Pons (tissue), 1 donor: ENCODE data around the gene TRIM24.
"Not testable (repeated sequence)": the region's sequence is repeated elsewhere in the genome, so short reads cannot be mapped to it uniquely, and the experiment has no call there.

Experiments
- DNase-seq: peaks from one replicate; pipeline ENCODE4 v3.0.0-alpha.2; 2016; ENCODE audit warnings: low spot score

Gene TRIM24

GRCh38 chr7:138460649-138461607, 869 bp downstream of the TRIM24 start:
- peak; percentile 37 for DNase-seq

DNA sequence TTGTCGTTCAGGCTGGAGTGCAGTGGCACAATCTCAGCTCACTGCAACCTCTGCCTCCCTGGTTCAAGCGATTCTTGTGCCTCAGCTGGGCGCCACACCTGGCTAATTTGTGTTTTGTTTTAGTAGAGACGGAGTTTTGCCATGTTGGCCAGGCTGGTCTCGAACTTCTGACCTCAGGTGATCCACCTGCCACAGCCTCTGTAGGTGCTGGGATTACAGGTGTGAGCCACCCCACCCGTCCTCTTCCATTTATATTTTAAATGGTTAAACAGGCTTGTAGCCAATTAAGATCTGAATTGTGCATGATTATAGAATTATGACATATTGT, 3.2 kb downstream of the TRIM24 start:
- not testable (repeated sequence) for DNase-seq

DNA sequence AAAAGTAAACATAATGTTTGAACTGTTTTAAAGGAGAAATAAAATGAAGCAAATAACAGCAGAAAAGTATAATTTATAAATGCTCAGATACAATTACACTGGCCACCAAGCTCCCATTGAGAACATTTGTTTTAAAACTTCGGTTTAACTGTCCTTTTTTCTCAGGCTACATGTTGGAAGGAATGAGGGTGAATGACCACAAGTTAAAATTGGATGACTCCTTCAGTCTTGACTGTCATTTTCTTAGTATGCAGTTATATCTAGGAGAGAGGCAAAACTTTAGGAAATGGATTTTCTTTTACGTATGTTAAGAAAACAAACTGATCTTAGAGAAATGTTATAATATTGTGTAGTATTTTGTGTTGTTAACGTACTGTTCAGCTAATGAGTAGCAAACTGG, 5.0 kb downstream of the TRIM24 start:
- no peak for DNase-seq

- DNase-seq, result not testable (repeated sequence)
Measured at GRCh38 chr7:138466069-138466756, 6.2 kb downstream of the TRIM24 start.

DNA sequence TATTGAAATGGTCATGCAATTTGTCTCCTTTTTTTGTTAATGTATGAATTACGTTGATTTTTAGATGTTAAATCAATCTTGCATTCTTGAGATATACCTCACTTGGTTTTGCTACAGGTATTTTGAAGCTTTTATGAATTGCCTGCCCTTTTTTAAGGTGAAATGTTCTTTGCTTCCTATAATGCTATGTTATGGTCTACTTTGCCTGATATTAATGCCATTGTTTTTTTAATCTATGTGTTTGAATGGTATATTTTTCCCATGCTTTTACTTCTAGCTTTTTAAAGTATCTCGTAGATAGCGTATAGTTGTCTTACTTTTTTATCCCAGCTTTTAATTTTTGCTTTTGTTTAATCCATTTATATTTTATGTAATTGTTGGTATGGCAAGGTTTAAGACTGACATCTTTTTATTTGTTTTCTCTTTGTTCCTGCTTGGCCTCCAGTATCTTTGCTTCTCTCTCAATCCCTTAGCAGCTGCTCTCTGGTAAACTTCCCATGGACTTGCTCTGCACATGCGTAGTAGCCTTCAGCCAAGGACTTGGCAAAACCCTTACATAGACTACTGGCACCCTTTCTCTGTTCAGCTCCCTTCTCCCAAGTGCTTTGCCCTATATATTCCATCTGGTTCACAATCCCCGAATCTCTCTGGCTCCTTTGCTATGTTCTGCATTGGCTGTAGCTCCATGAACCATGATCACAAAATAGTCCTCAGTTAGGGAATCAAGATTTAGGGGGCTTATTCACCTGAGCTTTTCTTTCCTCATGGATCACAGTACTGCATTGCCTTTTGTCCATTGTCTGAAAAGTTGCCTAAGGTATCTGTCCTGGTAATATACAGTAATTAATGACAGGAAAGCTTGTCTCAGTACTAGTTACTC, 8.4 kb downstream of the TRIM24 start:
- peak; percentile 85 for DNase-seq

DNA sequence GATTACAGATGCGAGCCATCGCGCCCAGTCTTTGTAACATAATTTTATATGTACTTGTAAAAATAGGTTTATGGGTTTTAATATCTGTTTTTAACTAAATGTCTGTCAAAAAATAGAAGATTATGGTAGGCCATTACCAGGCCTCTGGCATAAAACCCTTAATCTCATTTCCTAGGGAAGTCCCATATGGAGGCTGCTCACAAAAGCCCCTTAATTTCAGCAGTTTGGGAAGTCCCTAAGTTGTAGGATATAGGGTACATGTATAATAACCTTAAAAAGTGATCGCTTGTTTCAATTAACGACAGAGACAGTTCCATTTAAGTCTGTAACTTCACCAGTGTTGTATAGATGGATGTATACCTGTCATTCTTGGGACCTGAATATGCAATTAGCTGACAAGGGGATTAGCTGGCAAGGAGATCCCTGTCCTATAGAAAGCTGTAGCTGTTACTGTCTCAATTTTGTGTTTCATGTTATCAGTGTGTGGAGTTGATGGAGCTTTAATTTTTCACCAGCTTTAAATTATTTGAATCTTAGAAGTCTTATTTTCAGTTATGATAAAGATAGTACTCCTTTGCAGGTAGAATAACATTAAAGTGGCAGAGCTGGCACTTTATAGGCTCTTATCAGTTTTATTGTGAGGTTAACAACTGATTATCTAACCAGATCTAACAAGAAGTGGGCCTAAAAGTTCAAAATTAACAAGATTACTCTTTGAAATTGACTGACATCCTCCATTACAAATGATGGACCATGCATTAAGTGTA, 10.5 kb downstream of the TRIM24 start:
- no peak for DNase-seq

GRCh38 chr7:138472292-138473079, 12.4 kb downstream of the TRIM24 start:
- no peak for DNase-seq

GRCh38 chr7:138475377-138475776, 15.3 kb downstream of the TRIM24 start:
- DNase-seq, result no peak

DNA sequence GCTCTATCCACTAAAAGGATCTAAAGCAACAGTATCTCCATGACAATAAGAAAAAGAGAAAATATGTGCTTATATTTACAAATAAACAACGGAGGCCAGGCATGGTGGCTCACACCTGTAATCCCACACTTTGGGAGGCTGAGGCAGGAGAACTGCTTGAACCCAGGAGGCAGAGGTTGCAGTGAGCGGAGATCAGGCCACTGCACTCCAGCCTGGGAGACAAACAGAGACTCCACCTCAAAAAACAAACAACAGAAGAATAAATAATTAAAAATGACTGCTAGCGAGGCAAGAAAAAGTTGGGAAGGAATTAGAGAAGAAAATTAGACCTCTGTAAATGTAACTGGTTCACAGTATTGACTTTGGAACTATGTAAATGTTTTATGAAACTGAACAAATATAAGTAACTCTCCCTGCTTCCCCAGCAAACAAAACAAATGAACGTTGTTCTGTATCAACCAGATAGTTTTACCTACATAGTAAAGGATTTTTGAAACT, 17.1 kb downstream of the TRIM24 start:
- DNase-seq, result no peak

GRCh38 chr7:138477581-138477980, 17.5 kb downstream of the TRIM24 start:
- DNase-seq, result no peak

DNA sequence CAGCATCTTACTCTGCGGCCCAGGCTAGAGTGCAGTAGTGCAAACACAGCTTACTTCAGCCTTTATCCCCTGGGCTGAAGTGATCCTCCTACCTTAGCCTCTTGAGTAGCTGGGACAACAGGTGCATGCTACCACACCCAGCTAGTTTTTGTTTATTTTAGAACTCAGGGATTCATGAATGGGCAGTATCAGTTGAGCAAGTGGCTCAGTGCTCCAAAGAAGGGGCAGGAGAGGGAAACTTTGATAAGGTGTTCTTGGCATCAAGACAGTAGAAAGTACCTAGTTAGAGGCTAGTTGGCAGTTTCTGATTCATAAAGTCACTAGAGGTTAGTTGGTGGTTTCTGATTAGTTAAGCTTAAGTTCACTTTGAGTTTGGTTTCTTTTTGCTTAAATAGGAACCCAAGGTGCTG, 18.4 kb downstream of the TRIM24 start:
- no peak for DNase-seq

- no peak for DNase-seq
Measured at GRCh38 chr7:138480527-138480926, 20.5 kb downstream of the TRIM24 start.

GRCh38 chr7:138481447-138482380, 21.7 kb downstream of the TRIM24 start:
- DNase-seq, result no peak

- DNase-seq, result no peak
Measured at GRCh38 chr7:138483531-138483930, 23.5 kb downstream of the TRIM24 start.

GRCh38 chr7:138485508-138485907, 25.4 kb downstream of the TRIM24 start:
- not testable (repeated sequence) for DNase-seq

DNA sequence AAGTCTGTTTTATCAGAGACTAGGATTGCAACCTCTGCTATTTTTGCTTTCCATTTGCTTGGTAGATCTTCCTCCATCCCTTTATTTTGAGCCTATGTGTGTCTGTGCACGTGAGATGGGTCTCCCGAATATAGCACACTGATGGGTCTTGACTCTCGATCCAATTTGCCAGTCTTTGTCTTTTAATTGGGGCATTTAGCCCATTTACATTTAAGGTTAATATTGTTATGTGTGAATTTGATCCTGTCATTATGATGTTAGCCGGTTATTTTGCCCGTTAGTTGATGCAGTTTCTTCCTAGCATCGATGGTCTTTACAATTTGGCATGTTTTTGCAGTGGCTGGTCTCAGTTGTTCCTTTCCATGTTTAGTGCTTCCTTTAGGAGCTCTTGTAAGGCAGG, 29.1 kb downstream of the TRIM24 start:
- not testable (repeated sequence) for DNase-seq

DNA sequence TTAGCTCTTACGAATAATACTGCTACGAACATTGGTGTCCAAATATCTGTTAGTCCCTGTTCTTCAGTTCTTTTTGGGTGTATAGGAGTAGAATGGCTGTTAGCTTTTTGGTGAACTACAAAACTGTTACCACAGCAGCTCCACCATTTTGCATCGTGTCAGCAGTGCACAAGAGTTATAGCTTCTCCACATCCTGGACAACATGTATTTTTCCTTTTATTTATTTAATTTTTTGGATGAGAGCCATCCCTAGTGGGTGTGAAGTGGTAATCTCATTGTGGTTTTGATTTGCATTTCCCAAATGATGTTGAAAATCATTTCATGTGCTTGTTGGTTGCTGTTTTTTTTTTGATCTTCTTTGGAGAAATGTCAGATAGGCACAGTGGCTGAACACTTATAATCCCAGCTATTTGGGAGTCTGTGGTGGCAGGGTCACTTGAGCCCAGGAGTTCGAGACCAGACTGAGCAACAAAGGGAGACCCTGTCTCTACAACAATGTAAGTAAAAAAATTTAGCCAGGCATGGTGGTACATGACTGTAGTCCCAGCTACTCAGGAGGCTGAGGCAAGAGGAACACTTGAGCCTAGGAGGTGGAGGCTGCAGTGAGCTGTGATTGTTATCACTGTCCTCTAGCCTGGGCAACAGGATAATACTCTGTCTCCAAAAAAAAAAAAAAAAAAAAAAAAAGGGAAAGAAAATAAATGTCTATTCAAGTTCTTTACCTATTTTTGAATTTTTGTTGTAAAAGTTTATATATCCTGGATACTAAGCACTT, 31.7 kb downstream of the TRIM24 start:
- no peak for DNase-seq

GRCh38 chr7:138492423-138492822, 32.4 kb downstream of the TRIM24 start:
- no peak for DNase-seq

DNA sequence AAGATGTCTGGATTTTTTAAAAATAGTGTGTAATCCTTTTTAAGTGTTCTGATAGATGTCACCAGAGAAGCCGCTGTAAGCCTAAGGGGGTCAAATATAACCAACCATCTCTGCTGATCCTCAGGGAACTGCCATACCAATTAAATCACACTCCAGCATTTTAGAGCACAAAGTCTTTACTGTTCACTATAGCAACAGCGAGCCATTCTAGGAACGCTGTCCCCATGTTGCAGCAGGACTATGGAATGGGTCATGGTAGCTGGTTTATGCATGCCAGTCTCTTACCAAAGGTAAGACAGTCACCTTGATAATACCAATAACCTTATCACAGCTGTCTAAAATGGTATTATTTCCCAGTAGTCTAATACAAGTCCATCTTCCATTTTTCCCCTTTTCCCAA, 33.5 kb downstream of the TRIM24 start:
- no peak for DNase-seq
